ENCODE results near the gene SURF2.
A peak's percentile ranks its signal among the peaks of the same experiment; 100 is the strongest.

- TF ChIP-seq EZH2 (IDR thresholded peaks at IDR 0.05) (no peak), POLR2AphosphoS5 (IDR thresholded peaks at IDR 0.05; ENCODE audit: borderline replicate concordance, low read depth, low read length) (peak; percentile 33; the same call in 1 of the 2 replicates), FOXP2 (optimal IDR thresholded peaks at IDR 0.05; ENCODE audit: control extremely low read depth, extremely low read length, insufficient read depth) (no peak)
Measured at GRCh38 chr9:133375724-133376654, 19.6 kb downstream of the SURF2 start, which contains the start of the genes STKLD1 and SURF4.
